Left ventricle myocardium inferior (tissue), 1 donor: ENCODE measurements around the gene OR2D3. TPM values are rescaled to one million over a fixed set of nuclear protein-coding genes. Genes with fewer than 3 reads are reported as not detected.
"Not testable (repeated sequence)": the region's sequence is repeated elsewhere in the genome, so short reads cannot be mapped to it uniquely, and the experiment has no call there.

ENCODE experiments used
- DNase-seq: peaks from one replicate; pipeline ENCODE4 v3.0.0-alpha.2; 2020
- H3K27ac ChIP-seq: fragments of 200-600 bp; replicated peaks from 2 replicates; pipeline ENCODE4 v1.8.0; 2021
- H3K27me3 ChIP-seq: fragments of 200-600 bp; 2 replicates; pipeline ENCODE4 v1.8.0; 2021; ENCODE audit warnings: low read depth
- H3K36me3 ChIP-seq: fragments of 200-600 bp; 2 replicates; pipeline ENCODE4 v1.8.0; 2021
- H3K4me1 ChIP-seq: fragments of 200-600 bp; 2 replicates; pipeline ENCODE4 v1.8.0; 2021
- H3K4me3 ChIP-seq: fragments of 200-600 bp; 2 replicates; pipeline ENCODE4 v1.8.0; 2021; ENCODE audit warnings: mild to moderate bottlenecking, moderate library complexity
- H3K9me3 ChIP-seq: fragments of 200-600 bp; replicated peaks from 2 replicates; pipeline ENCODE4 v1.8.0; 2021
- intact Hi-C: fragments of 100-400 bp; cut with micrococcal nuclease; formaldehyde crosslinking; loops from one replicate; pipeline ENCODE4 v1.11.0; 2022
- total RNA-seq: library from RNA; stranded (reverse); fragmentation: NEBNext Ultra II Directional; extraction: Animal tissue kit (Norgen Biotek cat#: 25700); gene quantifications from one replicate; pipeline ENCODE4 v1.2.1, GENCODE V29; 2021
- TF ChIP-seq, protein P1 (sequence below): fragments of 200-600 bp; IDR thresholded peaks from 2 replicates; pipeline ENCODE4 v1.8.0; 2021; ENCODE audit warnings: antibody characterized with exemption, mild to moderate bottlenecking, borderline replicate concordance
- donor health status: DM: no; HTN: yes; CAD: no; lungs with severe emphysema.

The OR2D3 gene
- total RNA-seq, 1 donor from 2014 or later: not detected

DNA sequence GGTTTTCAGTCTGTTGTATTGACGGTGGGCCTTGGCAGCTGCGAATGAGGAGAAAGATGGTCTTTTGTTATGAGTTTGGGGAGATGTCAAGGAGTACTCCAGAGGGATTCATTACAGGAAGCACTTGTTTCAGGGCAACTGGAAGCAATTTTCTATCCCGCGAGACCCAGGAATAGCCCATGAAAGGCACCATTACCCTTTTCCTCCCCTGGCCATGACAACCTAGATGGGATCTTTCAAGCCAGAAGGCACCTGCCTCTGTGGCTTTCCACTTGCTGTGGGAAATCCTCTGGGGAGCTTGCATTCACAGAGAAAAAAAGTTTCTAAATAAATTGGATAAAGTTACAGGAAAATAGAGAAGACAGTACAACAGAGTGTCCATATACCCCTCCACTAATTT lies 8.1 kb downstream of the OR2D3 start:
- intact Hi-C loops: no loop called here
- TF ChIP-seq, protein P1, sequence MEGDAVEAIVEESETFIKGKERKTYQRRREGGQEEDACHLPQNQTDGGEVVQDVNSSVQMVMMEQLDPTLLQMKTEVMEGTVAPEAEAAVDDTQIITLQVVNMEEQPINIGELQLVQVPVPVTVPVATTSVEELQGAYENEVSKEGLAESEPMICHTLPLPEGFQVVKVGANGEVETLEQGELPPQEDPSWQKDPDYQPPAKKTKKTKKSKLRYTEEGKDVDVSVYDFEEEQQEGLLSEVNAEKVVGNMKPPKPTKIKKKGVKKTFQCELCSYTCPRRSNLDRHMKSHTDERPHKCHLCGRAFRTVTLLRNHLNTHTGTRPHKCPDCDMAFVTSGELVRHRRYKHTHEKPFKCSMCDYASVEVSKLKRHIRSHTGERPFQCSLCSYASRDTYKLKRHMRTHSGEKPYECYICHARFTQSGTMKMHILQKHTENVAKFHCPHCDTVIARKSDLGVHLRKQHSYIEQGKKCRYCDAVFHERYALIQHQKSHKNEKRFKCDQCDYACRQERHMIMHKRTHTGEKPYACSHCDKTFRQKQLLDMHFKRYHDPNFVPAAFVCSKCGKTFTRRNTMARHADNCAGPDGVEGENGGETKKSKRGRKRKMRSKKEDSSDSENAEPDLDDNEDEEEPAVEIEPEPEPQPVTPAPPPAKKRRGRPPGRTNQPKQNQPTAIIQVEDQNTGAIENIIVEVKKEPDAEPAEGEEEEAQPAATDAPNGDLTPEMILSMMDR: no peak
- no peak for DNase-seq

DNA sequence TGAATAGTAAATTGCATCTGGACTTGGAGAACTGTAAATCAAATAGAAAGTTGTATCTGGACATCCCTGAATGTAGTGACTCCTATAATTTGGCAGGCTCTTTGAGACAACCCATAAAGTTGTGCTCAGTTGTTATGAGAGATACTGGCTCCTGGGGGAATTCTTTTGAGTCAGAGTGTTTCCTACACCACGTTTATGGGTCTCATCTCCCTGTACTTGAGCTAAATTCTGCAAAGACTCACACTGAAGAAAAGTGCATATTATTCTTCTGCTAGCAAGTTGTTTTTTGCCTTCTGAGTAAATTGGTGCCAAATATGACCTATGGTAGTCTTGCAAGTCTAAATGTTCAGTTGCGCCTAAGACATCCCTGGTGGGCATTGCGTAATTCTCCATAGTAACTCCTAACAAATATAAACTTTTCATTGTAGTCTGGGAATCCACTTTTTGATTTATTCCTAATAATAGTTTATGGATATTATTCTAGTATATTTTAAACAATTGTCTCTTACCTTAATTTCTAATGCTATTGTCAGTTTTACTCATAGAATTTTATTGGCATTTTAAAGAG lies 10.4 kb downstream of the OR2D3 start:
- H3K4me1 ChIP-seq: peaks cover 13% of the 10 kb centered on the region
- H3K27ac ChIP-seq: no peak overlapping the region
- H3K27me3 ChIP-seq: peaks cover 33% of the 10 kb centered on the region
- intact Hi-C loops: no loop called here
- no peak overlapping the region for H3K4me3 ChIP-seq
- no peaks in the 10 kb centered on the region for H3K9me3 ChIP-seq
- no peak for DNase-seq
- TF ChIP-seq, protein P1: no peak
- H3K36me3 ChIP-seq: no peaks in the 10 kb centered on the region

More for the DNA sequence above, 8.1 kb downstream of the OR2D3 start:
- H3K27ac ChIP-seq: no peak overlapping the region
- no peaks in the 10 kb centered on the region for H3K36me3 ChIP-seq
- no peaks in the 10 kb centered on the region for H3K9me3 ChIP-seq
- peaks cover 17% of the 10 kb centered on the region for H3K4me1 ChIP-seq
- H3K27me3 ChIP-seq: peaks cover 33% of the 10 kb centered on the region
- no peak overlapping the region for H3K4me3 ChIP-seq

DNA sequence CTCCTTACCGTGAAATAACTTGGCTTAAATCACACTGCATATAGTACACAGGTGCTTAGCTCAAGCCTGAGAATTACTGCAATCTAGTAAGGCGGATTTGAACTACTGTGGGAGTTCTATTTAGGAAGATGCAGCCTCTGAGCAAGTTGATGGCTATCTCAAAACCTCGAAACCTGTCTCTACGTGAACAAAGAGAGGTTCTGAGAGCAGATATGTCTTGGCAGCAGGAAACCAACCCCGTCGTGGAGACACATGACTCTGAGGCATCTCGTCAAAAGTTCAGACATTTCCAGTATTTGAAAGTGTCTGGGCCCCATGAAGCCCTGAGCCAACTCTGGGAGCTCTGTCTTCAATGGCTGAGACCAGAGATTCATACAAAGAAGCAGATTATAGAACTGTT lies 11.3 kb downstream of the OR2D3 start:
- no peaks in the 10 kb centered on the region for H3K9me3 ChIP-seq
- no peak overlapping the region for H3K27ac ChIP-seq
- H3K4me1 ChIP-seq: peaks cover 5% of the 10 kb centered on the region
- intact Hi-C loops: no loop called here
- H3K27me3 ChIP-seq: peaks cover 26% of the 10 kb centered on the region
- TF ChIP-seq, protein P1: no peak
- H3K4me3 ChIP-seq: no peak overlapping the region
- no peak for DNase-seq
- no peaks in the 10 kb centered on the region for H3K36me3 ChIP-seq

DNA sequence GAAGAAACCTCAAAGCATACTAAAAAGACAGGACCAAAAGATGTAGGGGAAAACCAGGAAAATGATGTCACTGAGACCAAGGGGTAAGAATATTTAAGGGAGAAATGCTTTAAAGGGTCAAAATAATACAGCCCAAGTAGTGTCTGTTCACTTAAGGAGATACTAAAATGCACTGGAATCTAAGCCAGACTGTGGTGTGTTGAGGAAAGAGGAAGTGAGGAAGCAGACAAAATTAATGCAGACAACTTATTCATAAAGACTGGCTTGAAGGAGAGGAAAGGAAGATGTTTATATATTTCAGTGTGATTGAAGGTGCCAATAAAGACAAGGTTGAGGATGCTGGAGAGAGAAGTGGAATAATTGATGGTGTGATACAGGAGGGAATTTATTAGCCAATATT lies 21.2 kb downstream of the OR2D3 start:
- H3K27ac ChIP-seq: no peak overlapping the region
- TF ChIP-seq, protein P1: no peak
- H3K4me3 ChIP-seq: no peak overlapping the region
- intact Hi-C loops: no loop called here
- no peaks in the 10 kb centered on the region for H3K27me3 ChIP-seq
- DNase-seq: no peak
- no peaks in the 10 kb centered on the region for H3K9me3 ChIP-seq
- no peaks in the 10 kb centered on the region for H3K4me1 ChIP-seq
- no peaks in the 10 kb centered on the region for H3K36me3 ChIP-seq

DNA sequence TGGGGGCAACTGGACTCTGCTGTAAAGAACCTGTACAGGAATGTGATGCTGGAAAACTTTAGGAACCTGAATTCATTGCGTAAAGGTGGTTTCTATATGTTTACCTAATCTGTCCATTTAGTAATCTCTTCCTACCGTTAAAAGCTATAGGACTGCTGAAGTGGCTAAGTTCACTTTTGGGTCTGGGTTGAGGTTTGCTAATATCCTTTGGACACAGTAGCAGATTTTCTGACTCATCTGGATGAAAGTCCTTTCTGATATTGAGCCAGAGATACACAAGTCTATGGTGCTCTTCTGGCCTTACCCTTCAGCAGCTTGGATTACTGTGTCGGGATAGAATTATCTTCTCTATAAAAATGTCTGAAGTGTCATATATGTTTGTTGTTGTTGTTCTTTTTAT lies 22.3 kb downstream of the OR2D3 start:
- no peak for DNase-seq
- TF ChIP-seq, protein P1: no peak
- Histone ChIP-seq H3K9me3 (no peaks in the 10 kb centered on the region), H3K27ac (no peak overlapping the region), H3K4me3 (no peak overlapping the region), H3K4me1 (no peaks in the 10 kb centered on the region), H3K36me3 (no peaks in the 10 kb centered on the region), H3K27me3 (no peaks in the 10 kb centered on the region)
- intact Hi-C loops: no loop called here

DNA sequence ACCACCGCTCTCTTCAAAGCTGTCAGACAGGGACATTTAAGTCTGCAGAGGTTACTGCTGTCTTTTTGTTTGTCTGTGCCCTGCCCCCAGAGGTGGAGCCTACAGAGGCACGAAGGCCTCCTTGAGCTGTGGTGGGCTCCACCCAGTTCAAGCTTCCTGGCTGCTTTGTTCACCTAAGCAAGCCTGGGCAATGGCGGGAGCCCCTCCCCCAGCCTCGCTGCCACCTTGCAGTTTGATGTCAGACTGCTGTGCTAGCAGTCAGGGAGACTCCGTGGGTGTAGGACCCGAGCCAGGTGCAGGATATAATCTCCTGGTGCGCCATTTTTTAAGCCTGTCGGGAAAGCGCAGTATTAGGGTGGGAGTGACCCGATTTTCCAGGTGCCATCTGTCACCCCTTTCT lies 33.4 kb downstream of the OR2D3 start:
- intact Hi-C loops, H3K27me3 ChIP-seq, DNase-seq, H3K4me3 ChIP-seq, H3K4me1 ChIP-seq, H3K27ac ChIP-seq, H3K36me3 ChIP-seq: not testable (repeated sequence)
- peaks cover 11% of the 10 kb centered on the region for H3K9me3 ChIP-seq
